Lower lobe of right lung (tissue), 2 donors: Measurements from ENCODE around the gene NPHP1. TPM values are rescaled to one million over a fixed set of nuclear protein-coding genes. Genes with fewer than 3 reads are reported as not detected.
"Not testable (repeated sequence)": the region's sequence is repeated elsewhere in the genome, so short reads cannot be mapped to it uniquely, and the experiment has no call there.

Experiments used
- ATAC-seq, 2 donors: fragments of 200-7000 bp; cut with Tn5 transposase; one replicate each; pipeline ENCODE4 v1.9.1; 2020 to 2022; ENCODE audit warnings: mild to moderate bottlenecking in 2 of 2, moderate library complexity in 2 of 2
- DNase-seq: peaks from one replicate; pipeline ENCODE4 v3.0.0-alpha.2; 2020
- H3K27ac ChIP-seq: fragments of 200-600 bp; one replicate; pipeline ENCODE4 v1.8.0; 2022
- H3K27me3 ChIP-seq: fragments of 200-600 bp; one replicate; pipeline ENCODE4 v1.8.0; 2022; ENCODE audit warnings: low read depth
- H3K36me3 ChIP-seq: fragments of 200-600 bp; one replicate; pipeline ENCODE4 v1.8.0; 2022; ENCODE audit warnings: mild to moderate bottlenecking
- H3K4me1 ChIP-seq: fragments of 200-600 bp; one replicate; pipeline ENCODE4 v1.8.0; 2022
- H3K4me3 ChIP-seq: fragments of 200-600 bp; one replicate; pipeline ENCODE4 v1.8.0; 2022; ENCODE audit warnings: mild to moderate bottlenecking
- H3K9me3 ChIP-seq: fragments of 200-600 bp; one replicate; pipeline ENCODE4 v1.8.0; 2022
- intact Hi-C: fragments of 100-400 bp; cut with DNase I; formaldehyde crosslinking; loops from one replicate; pipeline ENCODE4 v1.11.0; 2022
- total RNA-seq: library from RNA; stranded (reverse); fragmentation: NEBNext Ultra II Directional; extraction: Animal tissue kit (Norgen Biotek cat#: 25700); gene quantifications from one replicate; pipeline ENCODE4 v1.2.1, GENCODE V29; 2021
- TF ChIP-seq, protein P1 (sequence below): fragments of 200-600 bp; IDR thresholded peaks from one replicate; pipeline ENCODE4 v1.8.0; 2022; ENCODE audit warnings: antibody characterized with exemption, mild to moderate bottlenecking
- donor health status: DM: no; HTN: yes; CAD: no; lungs with severe emphysema.

NPHP1 gene
- total RNA-seq, 1 donor from 2014 or later: 6.8 TPM

DNA sequence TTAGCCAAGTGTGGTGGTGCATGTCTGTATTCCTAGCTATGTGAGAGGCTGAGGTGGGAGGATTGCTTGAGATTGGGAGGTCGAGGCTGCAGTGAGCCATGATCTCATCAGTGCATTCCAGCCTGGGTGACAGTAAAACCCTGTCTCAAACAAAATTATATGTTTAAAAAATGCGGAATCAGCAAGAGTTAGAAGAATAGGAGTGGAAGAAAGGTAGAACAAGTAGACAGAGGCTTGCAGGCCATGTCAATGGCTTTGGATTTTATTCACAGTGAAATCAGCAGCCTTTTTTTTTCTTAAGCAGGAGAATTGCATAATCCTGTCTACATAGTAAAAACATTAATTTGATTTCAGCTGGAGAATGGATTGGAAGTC is 15.4 kb upstream of the NPHP1 start:
- Histone ChIP-seq H3K36me3 (no peaks in the 10 kb centered on the region), H3K4me3 (no peak overlapping the region), H3K9me3 (no peaks in the 10 kb centered on the region), H3K27me3 (peaks cover 14% of the 10 kb centered on the region), H3K27ac (no peak overlapping the region), H3K4me1 (no peaks in the 10 kb centered on the region)
- TF ChIP-seq, protein P1, sequence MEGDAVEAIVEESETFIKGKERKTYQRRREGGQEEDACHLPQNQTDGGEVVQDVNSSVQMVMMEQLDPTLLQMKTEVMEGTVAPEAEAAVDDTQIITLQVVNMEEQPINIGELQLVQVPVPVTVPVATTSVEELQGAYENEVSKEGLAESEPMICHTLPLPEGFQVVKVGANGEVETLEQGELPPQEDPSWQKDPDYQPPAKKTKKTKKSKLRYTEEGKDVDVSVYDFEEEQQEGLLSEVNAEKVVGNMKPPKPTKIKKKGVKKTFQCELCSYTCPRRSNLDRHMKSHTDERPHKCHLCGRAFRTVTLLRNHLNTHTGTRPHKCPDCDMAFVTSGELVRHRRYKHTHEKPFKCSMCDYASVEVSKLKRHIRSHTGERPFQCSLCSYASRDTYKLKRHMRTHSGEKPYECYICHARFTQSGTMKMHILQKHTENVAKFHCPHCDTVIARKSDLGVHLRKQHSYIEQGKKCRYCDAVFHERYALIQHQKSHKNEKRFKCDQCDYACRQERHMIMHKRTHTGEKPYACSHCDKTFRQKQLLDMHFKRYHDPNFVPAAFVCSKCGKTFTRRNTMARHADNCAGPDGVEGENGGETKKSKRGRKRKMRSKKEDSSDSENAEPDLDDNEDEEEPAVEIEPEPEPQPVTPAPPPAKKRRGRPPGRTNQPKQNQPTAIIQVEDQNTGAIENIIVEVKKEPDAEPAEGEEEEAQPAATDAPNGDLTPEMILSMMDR: no peak
- DNase-seq: no peak
- ATAC-seq: no peak
- intact Hi-C loops: no loop called here

DNA sequence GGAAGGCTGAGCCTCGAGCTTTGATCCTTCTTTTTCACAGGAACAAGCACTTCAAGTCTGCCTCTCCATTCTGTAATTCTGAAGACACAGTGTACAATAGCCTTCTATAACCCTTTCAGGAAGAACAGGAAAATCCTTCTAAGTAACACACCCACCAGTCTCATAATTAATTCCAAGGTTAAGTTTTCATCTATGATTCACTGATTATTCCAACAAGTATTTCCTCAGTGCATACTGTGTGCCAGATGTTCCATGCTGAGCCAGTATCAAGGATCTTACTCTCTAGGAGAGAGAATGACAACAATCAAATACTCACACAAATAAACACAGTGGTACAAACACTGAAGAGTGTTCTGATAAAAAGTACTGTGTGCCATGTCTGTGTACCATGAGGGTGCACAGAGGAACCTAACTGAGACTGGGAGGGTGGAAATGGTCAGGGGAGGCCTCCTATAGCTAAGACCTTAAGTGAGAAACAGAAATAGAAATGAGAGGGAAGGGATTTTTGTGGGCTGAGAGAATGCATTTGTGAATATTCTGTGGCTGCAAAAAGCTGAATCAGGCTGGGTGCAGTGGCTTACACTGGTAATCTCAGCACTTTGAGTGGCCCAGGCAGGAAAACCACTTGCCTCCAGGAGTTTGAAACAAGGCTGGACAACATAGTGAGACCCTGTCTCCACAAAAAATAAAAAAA is 14.8 kb upstream of the NPHP1 start:
- intact Hi-C loops: no loop called here
- no peaks in the 10 kb centered on the region for H3K36me3 ChIP-seq
- no peak overlapping the region for H3K4me3 ChIP-seq
- no peak overlapping the region for H3K27ac ChIP-seq
- H3K9me3 ChIP-seq: no peaks in the 10 kb centered on the region
- peaks cover 14% of the 10 kb centered on the region for H3K27me3 ChIP-seq
- no peaks in the 10 kb centered on the region for H3K4me1 ChIP-seq
- TF ChIP-seq, protein P1: no peak
- DNase-seq (no peak), ATAC-seq (no peak)

DNA sequence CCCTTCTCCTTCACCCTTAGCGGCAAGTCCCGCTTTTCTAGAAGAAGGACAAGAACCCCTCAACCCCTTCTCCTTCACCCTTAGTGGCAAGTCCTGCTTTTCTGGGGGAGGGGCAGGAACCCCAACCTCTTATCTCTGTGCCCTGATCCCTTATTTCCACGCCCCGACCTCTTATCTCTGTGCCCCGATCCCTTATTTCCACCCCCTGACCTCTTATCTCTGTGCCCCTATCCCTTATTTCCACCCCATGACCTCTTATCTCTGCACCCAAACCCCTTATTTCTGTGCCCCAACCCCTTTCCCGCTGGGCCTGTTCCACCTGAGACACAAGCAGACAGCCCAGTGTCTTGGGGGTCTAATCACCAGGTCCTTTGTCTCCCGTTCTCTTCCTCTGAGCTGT is 14.1 kb upstream of the NPHP1 start:
- H3K27me3 ChIP-seq: peaks cover 14% of the 10 kb centered on the region
- H3K9me3 ChIP-seq, H3K4me3 ChIP-seq, H3K36me3 ChIP-seq, H3K27ac ChIP-seq, H3K4me1 ChIP-seq, intact Hi-C loops, ATAC-seq, DNase-seq: not testable (repeated sequence)

DNA sequence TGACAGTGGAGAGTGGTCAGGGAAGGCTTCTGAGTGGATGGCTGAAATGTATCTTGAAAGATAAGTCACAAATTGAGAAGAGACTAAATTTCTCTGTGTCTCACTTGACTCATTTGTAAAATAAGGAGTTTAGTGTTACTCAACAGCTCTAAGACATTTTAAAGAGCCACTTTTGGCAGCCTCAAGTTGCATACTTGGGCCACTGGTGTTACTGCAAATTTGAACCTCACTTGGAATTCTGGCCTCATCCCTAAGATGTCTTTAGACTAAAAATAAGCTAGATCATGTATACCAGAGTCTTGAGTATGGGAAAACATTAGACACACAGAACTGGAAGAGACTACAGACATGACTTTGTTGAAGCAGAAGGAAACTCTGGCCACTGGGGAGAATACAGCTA is 12.0 kb upstream of the NPHP1 start:
- ATAC-seq: no peak

DNA sequence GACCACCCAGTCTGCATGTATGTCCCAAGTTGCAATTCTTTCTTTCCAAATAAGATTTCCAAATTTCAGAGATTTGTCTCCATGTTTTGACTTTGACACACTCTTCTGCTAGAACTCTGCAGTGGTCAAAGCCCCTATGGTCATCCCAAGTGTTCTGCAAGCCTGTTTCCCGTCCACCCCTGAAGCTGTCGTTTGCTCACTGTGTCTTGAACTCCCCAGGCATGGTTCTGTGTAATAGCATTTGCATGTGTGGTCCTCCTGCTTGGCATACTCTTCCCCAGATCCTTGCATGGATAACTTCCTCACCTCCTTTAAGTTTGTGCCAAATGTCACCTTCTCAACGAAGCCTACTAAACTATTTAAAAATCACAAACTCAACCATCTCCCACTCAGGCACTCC is 11.4 kb upstream of the NPHP1 start:
- TF ChIP-seq, protein P1: no peak
- H3K9me3 ChIP-seq: no peaks in the 10 kb centered on the region
- H3K27me3 ChIP-seq: peaks cover 5% of the 10 kb centered on the region
- no peak overlapping the region for H3K27ac ChIP-seq
- H3K4me3 ChIP-seq: no peak overlapping the region
- H3K36me3 ChIP-seq: peaks cover under 1% of the 10 kb centered on the region
- H3K4me1 ChIP-seq: peaks cover 5% of the 10 kb centered on the region
- intact Hi-C loops: no loop called here
- ATAC-seq (no peak), DNase-seq (no peak)

More for the DNA sequence above, 12.0 kb upstream of the NPHP1 start:
- Histone ChIP-seq H3K4me1 (no peaks in the 10 kb centered on the region), H3K4me3 (no peak overlapping the region), H3K27me3 (peaks cover 5% of the 10 kb centered on the region), H3K9me3 (no peaks in the 10 kb centered on the region), H3K27ac (no peak overlapping the region), H3K36me3 (no peaks in the 10 kb centered on the region)
- no peak for DNase-seq
- intact Hi-C loops: no loop called here
- TF ChIP-seq, protein P1: no peak

DNA sequence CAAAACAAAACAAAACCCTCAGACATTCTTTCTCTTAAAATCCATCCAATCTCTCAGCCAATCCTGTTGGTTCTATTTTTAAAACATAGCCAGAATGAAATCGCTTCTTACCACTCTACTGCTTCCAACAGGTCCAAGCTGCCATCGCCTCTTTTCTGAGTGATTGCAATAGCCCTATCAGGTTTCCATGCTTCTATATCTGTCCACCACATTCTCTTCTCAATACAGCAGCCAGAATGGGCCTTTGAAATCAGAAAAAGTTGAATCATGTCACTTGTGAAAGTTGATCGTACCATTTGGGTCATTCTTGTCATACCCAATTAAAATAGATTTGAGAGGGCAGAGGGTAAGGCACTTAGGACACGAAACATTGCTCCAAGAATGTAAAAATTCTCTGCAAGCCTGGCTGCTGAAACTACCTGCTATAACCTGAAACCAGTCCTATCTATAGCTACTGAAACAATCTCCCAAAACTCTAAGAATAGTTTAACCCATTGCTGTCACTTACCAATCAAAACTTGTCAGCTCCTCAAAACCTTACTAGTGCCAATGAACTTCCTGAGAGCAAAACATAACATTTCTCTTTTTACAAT is 10.8 kb upstream of the NPHP1 start:
- intact Hi-C loops: no loop called here
- Histone ChIP-seq H3K27ac (no peak overlapping the region), H3K4me1 (peaks cover 11% of the 10 kb centered on the region), H3K4me3 (no peak overlapping the region), H3K27me3 (peaks cover 5% of the 10 kb centered on the region), H3K36me3 (peaks cover 6% of the 10 kb centered on the region), H3K9me3 (no peaks in the 10 kb centered on the region)
- DNase-seq (no peak), ATAC-seq (no peak)
- TF ChIP-seq, protein P1: no peak
